Stimulated activated CD4-positive, alpha-beta T cell treated with anti-CD3 and anti-CD28 coated beads, Interleukin-4, amount 100 ng/mL, for 1 hour (primary cell): ENCODE results near the gene DCLRE1B.
A peak's percentile ranks its signal among the peaks of the same experiment; 100 is the strongest.

Source experiments
- DNase-seq: peaks from one replicate; pipeline ENCODE4 v3.0.0-alpha.2; 2020

Gene DCLRE1B

DNA sequence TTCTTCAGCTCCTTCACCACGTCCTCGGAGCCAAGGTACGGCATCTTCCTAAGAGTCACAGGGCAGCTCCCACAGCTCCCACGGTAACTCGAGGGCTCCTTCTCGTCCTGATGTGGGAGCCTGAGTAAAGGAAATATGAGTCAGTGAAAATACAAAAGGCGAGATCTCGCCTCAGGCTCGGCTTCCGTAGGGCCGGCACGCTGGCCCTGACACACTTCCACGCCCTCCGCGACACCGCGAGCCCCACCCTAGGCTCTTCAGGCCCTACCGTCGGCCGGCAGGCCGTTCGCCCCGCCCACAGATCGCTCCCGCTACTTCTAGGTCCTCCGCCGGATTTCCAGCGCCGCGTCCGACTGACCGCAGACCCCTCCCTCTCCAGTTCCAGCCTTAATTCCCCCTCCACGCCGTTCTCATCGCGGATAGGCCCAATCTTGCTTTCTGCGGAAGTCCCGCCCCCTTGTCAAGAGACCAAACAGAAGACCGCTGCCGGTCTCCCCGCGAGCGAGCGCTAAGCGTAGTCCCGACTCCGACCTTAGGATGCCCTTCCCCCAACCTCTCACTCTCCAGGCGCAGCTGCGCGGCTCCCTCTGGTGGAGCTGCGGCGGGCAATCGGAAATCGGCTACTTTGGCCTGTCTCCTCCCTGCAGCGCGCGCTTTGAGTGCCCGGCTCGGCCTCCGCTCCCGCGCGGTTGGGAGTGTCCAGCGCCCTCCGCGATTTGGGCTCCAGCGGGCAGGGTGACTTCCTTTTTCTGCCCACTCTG is at the start of gene DCLRE1B, which contains the start of gene AP4B1:
DCLRE1B (plus strand) TSS at position 653 of the 761 bp plus-strand sequence. CDS start 261 bp downstream, outside the sequence.
AP4B1 (minus strand) TSS at position 126 of the 761 bp plus-strand sequence; CDS start at position 44, 82 bp downstream.
- peak; percentile 94 for DNase-seq

DNA sequence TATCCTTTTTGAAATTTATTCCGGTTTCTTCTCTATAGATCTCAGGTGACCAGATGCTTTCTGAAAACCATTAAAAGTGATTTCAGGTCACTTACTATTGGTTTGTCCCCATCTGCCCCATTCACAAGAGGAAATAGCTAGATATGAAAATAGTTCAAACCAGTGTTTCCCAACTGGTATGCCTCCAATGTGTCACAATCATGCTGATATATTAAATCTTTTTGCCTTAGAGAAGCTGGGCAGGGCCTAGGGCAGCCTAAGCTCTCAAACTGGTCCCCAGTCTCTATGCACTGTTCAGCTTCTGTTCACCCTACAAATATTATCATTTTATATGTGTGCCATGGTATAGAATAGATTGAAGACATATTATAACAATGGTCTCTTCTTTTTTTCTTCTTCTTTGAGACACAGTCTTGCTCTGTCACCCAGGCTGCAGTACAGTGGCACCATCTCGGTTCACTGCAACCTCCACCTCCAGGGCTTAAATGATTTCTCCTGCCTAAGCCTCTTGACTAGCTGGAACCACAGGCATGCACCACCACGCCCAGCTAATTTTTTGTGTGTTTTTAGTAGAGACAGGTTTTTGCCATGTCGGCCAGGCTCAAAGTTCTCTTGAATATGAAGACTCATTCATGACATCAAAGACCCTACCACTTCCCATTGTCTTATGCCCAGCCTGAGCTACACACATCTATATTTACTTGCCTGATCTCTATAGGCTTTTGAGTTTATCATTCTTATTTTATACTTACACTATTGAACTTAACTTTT is 49.3 kb upstream of the DCLRE1B start:
- DNase-seq, result no peak

DNA sequence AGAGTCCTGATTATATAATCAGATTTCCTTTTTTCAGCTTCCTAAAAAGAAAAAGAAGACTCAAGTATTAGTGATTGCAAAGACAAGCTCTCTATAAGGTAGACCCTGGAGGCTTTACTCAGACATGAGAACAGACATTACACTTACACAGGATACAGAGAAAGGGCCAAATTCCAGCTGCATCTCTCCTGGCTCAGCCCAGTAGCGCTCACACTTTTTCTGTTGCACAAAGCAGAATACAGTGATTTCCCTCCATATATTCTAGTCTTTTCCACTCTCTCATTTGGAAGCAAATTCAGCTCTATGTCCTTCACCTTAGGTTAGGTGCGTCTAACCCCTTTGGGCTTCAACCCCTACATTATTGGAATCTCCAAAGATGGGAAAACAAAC is 48.7 kb upstream of the DCLRE1B start:
- DNase-seq, result no peak

DNA sequence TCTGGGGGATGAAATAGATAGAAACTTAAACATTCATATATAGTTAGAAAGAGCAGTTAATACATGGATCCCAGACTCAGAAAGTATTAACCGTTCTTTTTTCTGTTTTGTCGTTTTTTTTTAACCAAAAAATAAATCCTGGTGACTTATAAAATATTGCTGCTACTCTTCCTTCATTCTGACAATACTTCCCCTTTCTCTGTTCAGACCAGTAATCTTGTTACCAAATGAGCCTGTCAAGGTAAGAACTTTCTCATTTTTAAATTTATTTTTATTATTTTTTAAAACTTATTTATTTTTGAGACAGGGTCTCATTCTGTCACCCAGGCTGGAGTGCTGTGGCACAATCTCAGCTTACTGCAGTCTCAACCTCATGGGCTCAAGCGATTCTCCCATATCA is 47.4 kb upstream of the DCLRE1B start:
- no peak for DNase-seq

DNA sequence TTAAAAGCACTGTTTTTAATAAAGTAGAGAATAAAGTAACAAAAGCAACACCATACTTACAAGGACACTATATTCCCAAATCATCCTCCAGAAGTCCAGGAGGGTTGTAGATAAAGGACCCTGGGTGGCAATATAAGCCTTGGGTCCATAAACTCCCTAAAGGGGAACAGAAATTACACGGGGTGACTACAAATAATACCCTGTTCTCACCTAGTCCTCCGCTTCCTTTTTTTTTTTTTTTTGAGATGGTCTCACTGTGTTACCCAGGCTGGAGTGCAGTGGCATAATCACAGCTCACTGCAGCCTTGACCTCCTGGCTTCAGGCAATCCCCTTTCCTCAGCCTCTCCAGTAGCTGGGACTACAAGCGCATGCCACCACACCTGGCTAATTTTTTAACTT is 46.7 kb upstream of the DCLRE1B start:
- no peak for DNase-seq

DNA sequence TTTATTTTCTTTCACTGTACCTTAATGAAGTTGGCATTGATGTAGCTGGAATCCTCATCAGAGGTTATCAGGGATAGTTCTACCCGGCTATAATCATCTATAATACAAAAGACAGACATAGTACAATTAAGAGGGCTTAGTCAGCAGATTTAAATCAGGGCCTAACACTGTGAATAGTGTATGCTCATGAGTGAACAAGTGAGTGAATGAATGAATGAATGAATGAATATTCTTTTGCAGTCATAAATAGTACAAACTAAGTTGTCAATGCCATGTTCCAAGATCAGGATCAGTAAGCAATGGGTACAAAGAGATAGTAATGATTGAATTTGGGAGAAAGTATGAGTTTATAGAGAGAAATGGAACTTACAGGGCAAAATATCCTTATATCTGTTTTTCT is 46.1 kb upstream of the DCLRE1B start:
- DNase-seq, result no peak

DNA sequence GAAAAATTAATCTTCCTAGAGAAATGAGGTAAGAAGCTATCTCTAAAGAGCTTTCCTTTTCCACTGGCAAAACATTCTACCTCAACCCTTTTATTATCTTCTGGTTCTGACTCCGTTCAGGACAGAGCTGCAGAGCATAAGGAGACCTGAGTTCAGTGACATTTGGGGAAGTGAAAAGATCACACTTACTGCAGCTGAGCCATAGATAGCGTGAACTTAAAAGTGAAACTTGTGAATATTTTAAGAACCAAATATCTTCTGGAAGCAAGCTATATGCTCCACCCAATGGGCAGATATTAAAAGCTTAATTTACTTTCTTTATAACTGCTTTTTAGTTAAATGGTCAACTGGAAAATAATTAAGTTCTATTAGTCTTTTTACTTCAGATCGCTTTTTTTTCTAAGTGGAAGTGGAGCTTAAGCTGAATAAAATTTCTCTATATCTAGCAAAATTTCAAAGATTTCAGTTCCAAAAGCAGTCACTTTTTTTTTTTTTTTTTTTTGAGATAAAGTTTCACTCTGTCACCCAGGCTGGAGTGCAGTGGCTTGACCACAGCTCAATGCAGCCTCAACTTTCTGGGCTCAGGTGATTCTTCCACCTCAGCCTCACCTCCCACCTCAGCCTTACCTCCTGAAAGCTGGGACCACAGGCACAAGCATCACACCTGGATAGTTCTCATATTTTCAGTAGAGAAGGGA is 45.5 kb upstream of the DCLRE1B start:
- no peak for DNase-seq

DNA sequence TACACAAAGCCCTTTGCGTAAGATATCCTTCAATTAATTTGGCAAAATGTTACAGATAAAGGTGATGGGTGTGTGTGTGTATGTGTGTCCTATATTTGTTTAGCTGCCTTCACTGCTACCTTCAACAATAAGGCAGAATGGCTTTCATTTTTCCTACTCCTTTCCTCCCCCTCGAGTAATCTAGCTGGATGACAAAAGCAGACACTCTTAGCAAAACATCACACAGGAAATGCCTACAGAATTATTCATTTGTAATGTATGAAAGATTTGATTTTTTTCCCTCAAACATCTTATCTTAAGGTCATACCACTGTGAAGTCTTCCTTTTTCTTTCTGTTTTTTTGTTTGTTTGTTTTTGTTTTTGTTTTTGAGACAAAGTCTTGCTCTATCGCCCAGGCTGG is 44.2 kb upstream of the DCLRE1B start:
- no peak for DNase-seq

DNA sequence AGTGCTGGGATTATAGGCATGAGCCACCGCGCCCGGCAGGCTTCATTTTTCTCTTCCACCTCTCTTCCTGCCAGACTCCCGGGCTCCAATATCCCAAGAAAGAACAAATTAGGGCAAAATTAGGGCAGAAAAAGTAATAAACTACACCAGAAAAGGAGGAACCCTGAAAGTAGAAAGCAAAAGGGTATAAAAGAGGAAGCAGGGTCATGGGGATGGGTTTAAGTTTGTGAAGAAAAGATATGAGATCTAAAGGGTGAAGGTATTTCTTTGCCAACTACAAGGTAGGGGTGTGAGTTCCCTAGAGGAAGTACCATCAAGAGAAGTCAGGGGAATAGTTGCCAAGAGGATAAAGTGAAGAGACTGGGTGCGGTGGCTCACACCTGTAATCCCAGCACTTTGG is 43.5 kb upstream of the DCLRE1B start:
- no peak for DNase-seq

DNA sequence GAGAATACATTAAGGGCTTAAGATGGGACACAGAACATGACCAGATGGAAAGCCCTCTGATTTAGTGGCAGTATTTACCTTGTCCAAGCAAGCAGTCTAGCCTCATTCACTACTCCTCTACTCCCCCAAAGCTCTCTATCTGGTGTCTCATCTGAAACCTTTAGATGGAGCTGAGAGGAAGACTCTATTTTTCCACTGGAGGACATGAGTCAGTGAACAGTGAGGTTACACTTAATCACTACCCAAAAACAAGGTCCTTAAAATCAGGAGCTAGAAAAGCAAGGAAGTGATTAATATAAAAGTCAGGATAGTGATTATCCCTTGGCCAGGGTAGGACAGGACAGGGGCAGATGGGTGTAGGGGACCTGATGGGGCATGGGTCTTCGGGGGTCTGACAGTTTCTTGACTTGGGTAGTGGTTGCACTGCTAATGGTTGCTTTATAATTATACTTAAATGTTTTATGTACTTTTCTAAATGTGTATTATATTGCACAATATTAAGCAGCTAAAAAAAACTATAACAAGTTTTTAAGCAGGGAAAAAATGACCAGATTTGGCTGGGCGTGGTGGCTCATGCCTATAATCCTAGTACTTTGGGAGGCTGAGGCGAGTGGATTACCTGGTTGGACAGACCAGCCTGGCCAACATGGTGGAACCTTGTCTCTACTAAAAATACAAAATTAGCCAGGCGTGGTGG is 36.6 kb upstream of the DCLRE1B start:
- no peak for DNase-seq

DNA sequence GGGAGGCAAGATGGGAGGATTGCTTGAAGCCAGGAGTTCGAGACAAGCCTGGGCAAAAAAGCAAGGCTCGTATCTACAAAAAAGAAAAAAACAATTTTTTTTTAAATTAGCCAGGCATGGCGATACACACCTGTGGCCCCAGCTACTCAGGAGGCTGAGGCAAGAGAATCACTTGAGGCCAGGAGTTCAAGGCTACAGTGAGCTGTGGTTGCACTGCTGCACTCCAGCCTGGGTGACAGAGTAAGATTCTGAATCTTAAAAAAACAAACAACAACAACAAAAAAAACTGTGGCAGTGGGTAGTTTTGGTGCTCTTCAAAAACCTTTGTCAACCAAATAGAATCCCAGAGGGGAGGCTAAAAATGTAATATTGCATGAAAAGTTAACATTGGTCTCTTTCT is 34.3 kb upstream of the DCLRE1B start:
- no peak for DNase-seq

DNA sequence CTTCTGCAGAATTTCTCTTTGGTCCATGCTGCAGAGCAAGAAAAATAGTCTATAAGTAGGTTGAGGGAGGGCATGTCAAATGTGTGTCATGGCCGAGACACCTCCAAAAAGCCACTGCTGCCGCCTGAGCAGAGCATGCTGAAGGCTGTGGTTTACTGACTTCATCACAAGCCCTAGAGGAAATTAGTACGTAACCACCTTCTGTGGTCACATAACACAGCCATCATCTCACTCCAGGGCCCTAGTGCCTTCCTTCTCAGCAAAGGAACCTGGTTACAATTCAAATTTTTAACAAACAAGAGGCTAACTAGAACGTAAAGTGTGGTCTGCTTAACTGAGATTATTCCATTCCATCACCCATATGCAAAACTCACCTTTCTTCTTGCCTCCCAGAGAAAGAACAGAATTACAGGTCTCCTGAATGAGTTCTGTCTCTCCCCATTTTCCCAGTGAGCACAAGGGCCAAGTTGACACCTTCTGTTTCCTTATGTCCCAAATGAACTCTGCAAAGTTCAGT is 33.5 kb upstream of the DCLRE1B start, which contains the start of gene PTPN22:
PTPN22 (minus strand) TSS at position 116 of the 517 bp plus-strand sequence.
- DNase-seq, result peak; percentile 70

DNA sequence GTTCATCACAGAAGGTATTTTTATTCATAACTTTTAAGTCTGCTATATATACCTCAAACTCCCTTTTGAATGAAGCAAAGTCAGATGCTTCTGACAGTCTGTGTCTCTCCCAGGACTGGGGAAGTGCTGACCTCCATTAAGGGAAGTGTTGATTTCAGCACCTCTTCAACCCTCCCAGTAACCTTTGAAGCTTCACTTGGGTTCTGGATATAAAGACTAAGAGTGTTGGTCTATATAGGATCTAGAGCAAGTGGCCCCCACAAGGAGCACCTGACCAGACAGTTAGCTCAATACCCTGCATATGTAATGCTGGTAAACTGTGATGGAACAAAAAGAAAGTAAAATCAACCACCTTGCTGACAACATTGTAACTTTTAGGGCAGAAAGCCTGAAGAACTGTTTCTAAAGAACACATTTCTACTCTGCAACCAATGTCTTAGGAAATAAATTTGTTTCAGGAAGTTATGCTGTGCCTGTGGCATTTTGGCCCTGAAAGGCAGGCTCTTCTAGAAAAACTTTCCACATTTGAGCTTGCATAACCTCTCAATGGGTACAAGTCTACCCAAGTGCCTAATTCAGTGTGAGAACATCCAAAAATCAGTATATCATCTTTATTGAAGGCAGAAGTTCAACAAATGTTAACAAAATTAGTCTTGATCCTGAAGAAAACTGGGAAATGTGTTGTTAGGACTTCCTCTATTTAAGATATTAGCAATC is 32.7 kb upstream of the DCLRE1B start:
- DNase-seq, result no peak

DNA sequence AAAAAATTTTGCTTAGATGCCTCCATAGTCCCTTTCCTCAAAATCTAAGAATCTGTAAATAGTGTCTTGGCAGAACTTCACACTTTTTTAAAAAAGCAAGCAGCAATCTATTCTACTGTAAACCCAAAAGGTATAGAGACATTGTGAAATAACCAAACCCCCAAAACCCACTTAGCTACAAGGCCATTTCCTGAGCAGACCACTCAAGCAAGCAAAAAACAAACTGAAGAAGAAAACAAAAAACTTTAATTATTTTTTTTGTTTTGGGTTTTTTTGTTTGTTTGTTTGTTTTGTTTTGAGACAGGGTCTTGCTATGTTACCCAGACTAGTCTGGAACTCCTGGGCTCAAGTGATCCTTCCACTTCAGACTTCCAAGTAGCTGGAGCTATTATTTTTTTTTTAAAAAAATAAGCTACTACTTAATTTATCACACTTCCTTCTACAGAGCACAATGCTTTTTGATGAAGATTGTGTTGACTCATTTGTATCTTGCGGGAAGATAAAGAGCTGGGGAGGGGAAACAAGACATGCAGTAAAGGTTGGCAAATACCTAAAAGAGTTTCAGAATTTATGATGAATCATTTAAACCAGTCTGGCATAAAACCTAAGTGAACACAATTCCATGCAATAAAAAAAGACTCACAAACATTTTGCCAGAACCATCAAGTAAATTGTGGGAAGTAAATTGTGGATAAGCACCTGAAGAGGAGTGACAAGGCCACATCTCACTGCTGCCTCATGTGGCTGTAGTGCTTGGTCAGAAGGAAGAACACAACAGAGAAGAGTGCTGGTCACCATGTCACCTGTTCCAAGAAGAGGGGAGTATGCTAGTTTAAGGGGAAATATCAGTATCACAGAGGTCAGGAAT is 30.9 kb upstream of the DCLRE1B start:
- DNase-seq, result no peak

DNA sequence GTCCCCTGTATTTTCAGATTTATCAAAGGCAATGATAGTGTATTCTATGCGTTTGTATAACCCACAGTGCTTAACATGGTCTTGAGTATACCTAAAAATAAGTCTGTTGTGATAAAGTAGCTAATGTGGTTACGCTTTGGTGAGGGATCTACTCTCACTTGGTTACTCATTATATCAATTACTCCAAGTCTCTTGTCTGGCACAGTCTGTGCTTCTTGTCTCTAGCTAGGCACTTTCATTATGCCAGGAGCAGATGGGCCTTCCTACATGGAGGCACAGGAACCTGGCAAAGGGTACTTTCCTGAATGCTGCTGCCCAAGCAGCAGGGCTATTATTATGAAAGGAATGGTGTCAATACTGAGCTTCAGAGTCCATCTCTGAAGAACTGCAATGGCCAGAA is 29.4 kb upstream of the DCLRE1B start:
- no peak for DNase-seq

DNA sequence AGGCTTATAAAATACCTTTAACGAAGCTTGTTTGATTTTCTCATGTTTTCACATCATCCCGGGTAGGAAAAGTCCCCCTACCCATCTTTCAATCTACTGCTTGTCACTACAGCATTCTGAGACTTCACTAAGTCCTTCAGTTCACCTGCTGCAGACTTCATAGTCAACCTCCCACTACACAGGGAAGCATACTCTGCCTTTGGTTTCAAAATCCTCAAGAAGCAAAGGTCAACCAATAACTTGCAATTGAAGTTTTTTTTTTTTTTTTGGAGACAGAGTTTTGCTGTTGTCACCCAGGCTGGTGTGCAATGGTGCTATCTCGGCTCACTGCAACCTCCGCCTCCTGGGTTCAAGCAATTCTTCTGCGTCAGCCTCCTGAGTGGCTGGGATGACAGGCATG is 28.9 kb upstream of the DCLRE1B start:
- no peak for DNase-seq

DNA sequence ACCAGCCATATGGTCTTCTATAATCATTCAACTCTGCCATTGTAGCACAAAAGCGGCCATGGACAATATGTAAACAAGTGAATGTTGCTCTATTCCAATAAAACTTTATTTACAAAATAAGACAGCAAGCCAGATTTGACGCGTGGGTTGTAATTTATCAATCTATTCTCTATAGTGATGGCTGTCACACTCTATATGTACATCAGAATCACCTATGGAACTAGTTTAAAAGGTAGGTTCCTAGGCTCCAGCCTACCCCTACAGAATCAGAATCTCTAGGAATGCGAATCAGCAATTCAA is 25.4 kb upstream of the DCLRE1B start:
- DNase-seq, result no peak

DNA sequence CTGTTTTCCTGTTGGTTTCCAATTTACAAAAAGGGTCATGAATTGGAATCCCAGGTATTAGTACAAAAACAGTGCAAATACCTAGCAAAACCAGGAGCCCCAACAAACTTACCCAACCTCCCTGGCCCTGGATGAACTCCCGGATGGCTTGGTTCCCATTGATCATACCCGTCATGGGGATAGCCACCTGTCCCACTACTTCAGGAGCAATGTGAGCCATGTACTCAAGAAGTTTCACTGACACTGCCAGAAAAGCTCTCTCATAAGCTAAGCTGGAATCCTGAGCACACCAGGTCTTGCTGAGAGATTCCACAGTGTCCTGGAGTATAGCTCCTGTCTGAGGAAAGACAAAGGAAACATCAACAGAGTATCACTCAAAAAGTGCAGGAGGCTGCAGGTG is 23.5 kb upstream of the DCLRE1B start:
- DNase-seq, result no peak

DNA sequence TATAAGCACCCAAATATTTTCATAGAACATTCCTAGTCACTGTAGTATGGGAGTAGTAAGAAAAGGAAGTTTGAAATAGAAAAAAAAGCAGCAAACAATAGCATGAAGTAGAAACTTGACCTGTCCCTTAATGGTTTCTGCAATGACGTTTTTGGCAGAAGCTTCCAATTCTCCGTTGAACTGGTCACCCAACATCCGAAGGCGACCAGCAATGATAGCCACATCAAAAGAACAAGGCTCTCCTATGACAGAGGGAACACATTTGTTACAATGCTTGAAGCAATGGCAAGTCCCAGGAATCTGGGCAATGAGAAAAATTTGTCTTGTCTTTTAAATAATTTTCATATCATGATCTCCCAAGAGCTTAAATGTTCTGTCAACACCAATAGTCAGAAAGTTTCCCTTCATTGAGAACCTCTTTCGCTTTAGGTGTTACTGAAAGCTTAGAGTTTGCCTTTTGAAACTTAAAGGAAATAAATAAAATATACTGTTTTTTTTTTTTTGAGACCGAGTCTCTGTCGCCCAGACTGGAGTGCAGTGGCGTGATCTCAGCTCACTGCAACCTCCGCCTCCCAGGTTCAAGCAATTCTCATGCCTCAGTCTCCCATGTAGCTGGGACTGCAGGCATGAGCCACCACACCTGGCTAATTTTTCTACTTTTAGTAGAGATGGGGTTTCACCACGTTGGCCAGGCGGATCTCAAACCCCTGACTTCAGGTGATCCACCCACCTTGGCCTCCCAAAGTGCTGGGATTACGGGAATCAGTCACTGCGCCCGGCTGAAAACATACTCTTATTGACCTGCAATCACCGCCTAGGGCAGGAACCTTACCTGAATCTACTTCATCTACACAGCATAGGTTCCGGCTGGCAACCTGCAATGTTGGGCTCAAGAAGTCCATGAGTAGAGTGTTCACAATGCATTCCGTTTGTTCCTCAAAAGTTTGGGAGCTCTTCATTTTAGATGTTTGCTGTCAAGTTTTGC is 18.4 kb upstream of the DCLRE1B start:
- no peak for DNase-seq
